ENCODE measurements around the gene CSGALNACT2.

The CSGALNACT2 gene

DNA sequence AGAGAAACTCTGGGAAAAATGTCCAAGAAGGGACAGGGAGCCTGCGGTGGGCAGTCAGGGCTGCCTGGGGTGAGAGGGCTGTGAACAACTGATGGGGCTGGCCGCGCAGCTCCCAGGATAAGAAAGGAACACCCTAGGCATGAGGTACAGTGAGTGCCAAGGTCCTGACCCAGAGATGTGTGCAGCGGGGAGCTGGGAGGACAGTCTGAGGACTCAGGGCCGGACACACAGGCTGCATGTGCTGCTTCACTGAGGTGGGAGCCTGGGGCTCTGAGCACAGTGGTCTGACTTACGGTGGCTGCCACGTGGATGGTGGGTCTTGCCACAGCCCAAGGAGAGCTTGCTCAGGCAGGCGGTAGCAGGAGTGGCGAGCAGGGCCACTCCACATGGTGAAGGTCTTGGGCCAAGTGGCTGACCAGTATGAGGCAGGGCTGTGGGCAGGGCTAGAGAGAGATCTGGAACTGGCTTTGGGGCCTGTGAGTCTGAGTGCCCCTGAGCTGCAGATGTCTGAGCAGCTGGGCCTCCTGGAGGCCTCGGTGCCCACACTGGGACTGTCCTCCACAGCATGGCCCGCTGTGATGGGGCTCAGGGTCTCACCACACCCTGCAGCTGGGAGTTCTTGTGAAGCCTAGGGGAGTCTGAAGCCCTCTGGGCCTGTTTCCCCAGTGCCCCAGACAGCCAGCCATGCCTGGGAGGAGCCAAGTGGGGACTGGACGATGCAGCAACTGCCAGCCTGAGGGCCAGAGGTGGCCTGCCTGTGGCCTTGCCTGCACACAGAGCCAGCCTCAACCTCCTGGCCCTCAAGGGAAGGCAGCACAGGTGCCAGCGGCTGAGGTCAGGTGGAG is 68.4 kb downstream of the CSGALNACT2 start:
- DNase-seq (ENCODE audit: low read depth): no peak
- TF ChIP-seq, protein P1, sequence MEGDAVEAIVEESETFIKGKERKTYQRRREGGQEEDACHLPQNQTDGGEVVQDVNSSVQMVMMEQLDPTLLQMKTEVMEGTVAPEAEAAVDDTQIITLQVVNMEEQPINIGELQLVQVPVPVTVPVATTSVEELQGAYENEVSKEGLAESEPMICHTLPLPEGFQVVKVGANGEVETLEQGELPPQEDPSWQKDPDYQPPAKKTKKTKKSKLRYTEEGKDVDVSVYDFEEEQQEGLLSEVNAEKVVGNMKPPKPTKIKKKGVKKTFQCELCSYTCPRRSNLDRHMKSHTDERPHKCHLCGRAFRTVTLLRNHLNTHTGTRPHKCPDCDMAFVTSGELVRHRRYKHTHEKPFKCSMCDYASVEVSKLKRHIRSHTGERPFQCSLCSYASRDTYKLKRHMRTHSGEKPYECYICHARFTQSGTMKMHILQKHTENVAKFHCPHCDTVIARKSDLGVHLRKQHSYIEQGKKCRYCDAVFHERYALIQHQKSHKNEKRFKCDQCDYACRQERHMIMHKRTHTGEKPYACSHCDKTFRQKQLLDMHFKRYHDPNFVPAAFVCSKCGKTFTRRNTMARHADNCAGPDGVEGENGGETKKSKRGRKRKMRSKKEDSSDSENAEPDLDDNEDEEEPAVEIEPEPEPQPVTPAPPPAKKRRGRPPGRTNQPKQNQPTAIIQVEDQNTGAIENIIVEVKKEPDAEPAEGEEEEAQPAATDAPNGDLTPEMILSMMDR (IDR thresholded peaks at IDR 0.05; ENCODE audit: insufficient read depth, low read depth, low read length, missing control alignments): no peak
- H3K4me3 ChIP-seq (ENCODE audit: low read length): no peak overlapping the region

DNA sequence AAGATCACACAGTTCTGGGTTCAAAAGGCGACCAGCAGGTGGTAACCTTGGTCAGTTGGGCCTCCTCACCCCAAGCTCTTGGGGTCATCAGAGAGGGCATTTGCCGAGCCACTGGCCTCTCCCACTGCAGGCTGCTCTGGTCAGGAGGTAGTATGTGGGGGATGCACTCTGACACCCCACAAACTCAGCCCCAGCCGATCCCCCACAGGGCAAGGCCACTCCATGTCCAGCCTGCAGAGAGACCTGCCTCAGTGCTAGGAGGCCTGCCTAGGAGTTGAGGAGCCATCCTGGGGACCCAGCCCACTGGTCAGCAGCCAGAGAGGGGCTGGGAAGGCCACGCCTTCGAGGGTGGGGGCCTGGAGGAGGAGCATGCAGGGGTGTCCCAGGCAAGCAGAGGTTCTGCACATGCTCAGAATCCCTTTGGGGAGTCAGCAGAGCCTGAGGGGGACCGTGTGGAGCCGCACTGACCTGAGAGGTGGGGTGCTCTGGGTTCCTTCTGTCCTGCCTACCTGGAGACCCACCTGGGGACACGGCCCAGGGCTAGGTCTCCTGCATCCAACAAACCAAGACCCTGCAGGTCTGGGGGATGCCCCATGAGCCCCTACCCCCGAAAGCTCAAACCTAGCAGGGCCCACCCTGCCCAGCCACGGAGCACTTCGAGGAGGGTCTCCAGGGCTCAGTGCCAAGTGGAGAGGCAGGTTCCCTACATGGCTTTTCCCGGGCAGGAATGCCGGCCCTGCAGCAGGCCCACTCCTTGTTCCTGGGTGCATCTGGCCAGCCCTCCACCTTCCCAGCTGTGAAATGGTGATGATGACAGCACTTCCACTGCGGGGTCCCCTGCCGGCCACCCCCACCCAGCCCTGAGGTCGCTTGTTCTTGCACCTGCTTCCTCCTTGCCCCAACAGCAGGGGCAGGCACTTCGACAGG is 70.2 kb downstream of the CSGALNACT2 start:
- TF ChIP-seq, protein P1 (IDR thresholded peaks at IDR 0.05; ENCODE audit: insufficient read depth, low read depth, low read length, missing control alignments): no peak
- no peak overlapping the region for H3K4me3 ChIP-seq (ENCODE audit: low read length)
- no peak for DNase-seq (ENCODE audit: low read depth)

DNA sequence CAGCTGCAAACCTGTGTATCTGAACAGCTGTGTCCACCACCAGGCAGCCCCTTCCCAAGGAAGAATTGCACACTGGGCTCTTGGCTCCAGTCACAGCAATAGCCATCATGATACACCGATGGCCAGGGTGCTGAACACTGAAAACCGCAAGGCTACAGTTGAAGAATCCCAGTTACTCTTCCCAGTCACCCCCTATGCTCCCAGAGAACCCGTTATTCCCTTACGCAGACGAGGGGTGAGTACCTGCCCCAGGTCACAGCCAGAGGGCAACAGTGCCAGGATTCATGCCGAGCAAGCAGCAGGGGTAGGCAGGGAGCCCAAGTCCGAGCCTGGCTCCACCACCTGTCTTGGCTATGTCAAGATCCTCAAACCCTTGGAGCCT is 70.8 kb downstream of the CSGALNACT2 start:
- TF ChIP-seq, protein P1 (IDR thresholded peaks at IDR 0.05; ENCODE audit: insufficient read depth, low read depth, low read length, missing control alignments): no peak
- DNase-seq (ENCODE audit: low read depth): no peak
- H3K4me3 ChIP-seq (ENCODE audit: low read length): no peak overlapping the region

DNA sequence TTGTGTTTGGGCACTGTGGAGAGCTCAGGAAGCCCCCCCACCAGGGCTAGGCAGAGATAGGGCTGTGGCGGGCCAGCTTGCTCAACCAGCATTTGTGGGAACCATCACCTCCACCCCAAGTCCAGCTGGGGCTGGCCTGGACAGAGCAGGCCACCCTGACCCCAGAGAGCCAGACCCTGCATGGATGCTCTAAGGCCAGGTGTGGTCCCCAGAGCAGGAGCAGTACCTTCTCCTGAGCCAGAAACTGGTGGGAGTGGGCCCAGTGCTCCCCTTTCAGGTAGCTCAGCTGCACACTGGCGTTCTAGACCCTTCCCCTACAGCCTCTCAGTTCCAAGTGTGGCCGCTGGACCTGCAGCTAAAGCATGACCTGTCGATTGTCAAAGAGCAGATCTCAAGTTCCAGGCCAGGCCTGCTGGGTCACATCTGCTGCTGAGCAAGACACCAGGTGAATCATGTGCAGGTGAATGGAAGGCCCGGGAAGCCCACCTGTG is 71.5 kb downstream of the CSGALNACT2 start:
- TF ChIP-seq, protein P1 (IDR thresholded peaks at IDR 0.05; ENCODE audit: insufficient read depth, low read depth, low read length, missing control alignments): no peak
- no peak overlapping the region for H3K4me3 ChIP-seq (ENCODE audit: low read length)
- DNase-seq (ENCODE audit: low read depth): no peak

DNA sequence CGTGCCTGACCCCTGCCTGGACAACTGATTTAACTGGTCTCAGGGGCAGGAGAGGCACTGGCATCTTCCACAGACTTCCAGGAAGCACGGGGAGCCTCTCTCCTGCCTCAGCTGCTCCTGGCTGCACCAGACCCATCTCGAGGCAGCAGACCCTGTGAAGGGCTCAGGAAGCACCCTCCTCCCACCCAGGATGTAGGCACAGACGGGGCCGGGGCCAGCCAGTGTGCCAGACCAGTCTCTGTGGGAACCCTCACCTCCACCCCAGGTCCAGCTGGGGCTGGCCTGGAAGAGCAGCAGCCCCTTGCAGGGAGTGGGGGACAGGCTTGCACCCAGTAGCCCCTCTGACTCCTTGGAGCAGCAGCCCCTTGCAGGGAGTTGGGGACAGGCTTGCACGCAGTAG is 72.3 kb downstream of the CSGALNACT2 start:
- no peak for DNase-seq (ENCODE audit: low read depth)
- TF ChIP-seq, protein P1 (IDR thresholded peaks at IDR 0.05; ENCODE audit: insufficient read depth, low read depth, low read length, missing control alignments): no peak
- H3K4me3 ChIP-seq (ENCODE audit: low read length): no peak overlapping the region

DNA sequence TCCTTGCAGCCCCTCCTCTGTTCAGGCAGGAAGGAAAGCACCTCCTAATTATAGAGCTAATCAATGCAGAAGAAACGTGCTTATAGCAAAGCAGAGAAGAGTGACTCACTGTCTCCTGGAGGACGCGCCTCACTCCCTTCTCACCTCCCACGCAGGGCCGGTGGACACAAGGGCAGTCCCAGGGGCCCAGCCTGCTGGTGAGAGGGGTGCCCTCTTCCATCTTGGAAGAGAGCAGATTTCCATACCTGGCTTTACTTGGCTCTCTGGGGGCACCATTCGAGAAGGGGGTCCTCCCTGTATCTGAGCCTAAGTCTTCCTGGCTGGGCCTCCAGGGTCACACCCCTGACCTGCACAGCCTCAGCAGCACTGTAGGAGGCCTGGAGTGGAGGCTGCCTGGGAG is 72.8 kb downstream of the CSGALNACT2 start:
- peak; percentile 36 for DNase-seq (ENCODE audit: low read depth)
- no peak overlapping the region for H3K4me3 ChIP-seq (ENCODE audit: low read length)
- TF ChIP-seq, protein P1 (IDR thresholded peaks at IDR 0.05; ENCODE audit: insufficient read depth, low read depth, low read length, missing control alignments): no peak
